ENCODE measurements around the gene CNTNAP2. TPM values are rescaled to one million over a fixed set of nuclear protein-coding genes. Genes with fewer than 3 reads are reported as not detected.

Gene CNTNAP2
- total and polyA plus RNA-seq, 4 donors = 0.14 to 2.3 (median 1.1) TPM

- TF ChIP-seq TAF1 (conservative IDR thresholded peaks at IDR 0.05) (no peak), YY1 (IDR thresholded peaks at IDR 0.05) (no peak), ZBTB33 (IDR thresholded peaks at IDR 0.05) (no peak), JUND (IDR thresholded peaks at IDR 0.05) (no peak)
Measured at GRCh38 chr7:146720195-146720594, 603.6 kb downstream of the CNTNAP2 start (continued).

GRCh38 chr7:146722986-146723385 lies 606.4 kb downstream of the CNTNAP2 start:
- H3K4me3 ChIP-seq (ENCODE audit: low read depth in 1 of 3, low read length in 3 of 3) = no peak overlapping the region
- TF ChIP-seq RXRA (IDR thresholded peaks at IDR 0.05) (no peak), ZBTB33 (IDR thresholded peaks at IDR 0.05) (no peak), JUND (IDR thresholded peaks at IDR 0.05) (no peak), EGR1 (IDR thresholded peaks at IDR 0.05; ENCODE audit: low read depth in 2 of 2) (no peak), MAX (IDR thresholded peaks at IDR 0.05) (no peak), HNF4A (conservative IDR thresholded peaks at IDR 0.05) (no peak), SP1 (IDR thresholded peaks at IDR 0.05) (no peak), YY1 (IDR thresholded peaks at IDR 0.05) (no peak), TAF1 (conservative IDR thresholded peaks at IDR 0.05) (no peak), REST (IDR thresholded peaks at IDR 0.05) (no peak), HNF4G (IDR thresholded peaks at IDR 0.05) (no peak), ATF3 (IDR thresholded peaks at IDR 0.05) (no peak), FOXA1 (IDR thresholded peaks at IDR 0.05) (no peak), FOXA2 (IDR thresholded peaks at IDR 0.05) (no peak)
- WGBS = 53% methylated on average over 1 of the region's 1 CpG
- no peaks in the 10 kb centered on the region for H3K4me1 ChIP-seq (ENCODE audit: control insufficient read depth in 4 of 4, insufficient read depth in 4 of 4, low read length in 3 of 4)
- no peaks in the 10 kb centered on the region for H3K36me3 ChIP-seq (ENCODE audit: control insufficient read depth in 4 of 4, insufficient read depth in 3 of 4, low read depth in 1 of 4, low read length in 3 of 4)
- no peak overlapping the region for H3K27ac ChIP-seq (ENCODE audit: low read depth in 1 of 2, low read length in 2 of 2)
- H3K9ac ChIP-seq (ENCODE audit: low read depth in 1 of 2, low read length in 2 of 2) = no peak overlapping the region
- no peaks in the 10 kb centered on the region for H3K9me3 ChIP-seq (ENCODE audit: control insufficient read depth in 4 of 4, low read length in 3 of 4)
- DNase-seq (ENCODE audit: low spot score) = no peak
- no peaks in the 10 kb centered on the region for H3K27me3 ChIP-seq (ENCODE audit: control insufficient read depth in 4 of 4, insufficient read depth in 4 of 4, low read length in 3 of 4)
